ENCODE results near the gene MEI1.

Gene MEI1

GRCh38 chr22:41823797-41824196 lies 124.5 kb downstream of the MEI1 start:
- DNase-seq (ENCODE audit: low read depth) = no peak
- no peak overlapping the region for H3K4me3 ChIP-seq (replicated peaks; ENCODE audit: low read depth, low read length)
- TF ChIP-seq CTCF (IDR thresholded peaks at IDR 0.05; ENCODE audit: low read length, missing control alignments) = no peak

- TF ChIP-seq CTCF (IDR thresholded peaks at IDR 0.05; ENCODE audit: low read length, missing control alignments) = no peak
- H3K4me3 ChIP-seq (replicated peaks; ENCODE audit: low read depth, low read length) = no peak overlapping the region
- DNase-seq (ENCODE audit: low read depth) = peak; percentile 44
Measured at GRCh38 chr22:41825376-41825775, 126.1 kb downstream of the MEI1 start.

- TF ChIP-seq CTCF (IDR thresholded peaks at IDR 0.05; ENCODE audit: low read length, missing control alignments) = no peak
- H3K4me3 ChIP-seq (replicated peaks; ENCODE audit: low read depth, low read length) = no peak overlapping the region
- DNase-seq (ENCODE audit: low read depth) = no peak
Measured at GRCh38 chr22:41826021-41826420, 126.7 kb downstream of the MEI1 start.

- H3K4me3 ChIP-seq (replicated peaks; ENCODE audit: low read depth, low read length) = no peak overlapping the region
- DNase-seq (ENCODE audit: low read depth) = no peak
- no peak for TF ChIP-seq CTCF (IDR thresholded peaks at IDR 0.05; ENCODE audit: low read length, missing control alignments)
Measured at GRCh38 chr22:41826430-41827383, 127.4 kb downstream of the MEI1 start.

GRCh38 chr22:41827671-41828070 lies 128.4 kb downstream of the MEI1 start:
- no peak for TF ChIP-seq CTCF (IDR thresholded peaks at IDR 0.05; ENCODE audit: low read length, missing control alignments)
- no peak for DNase-seq (ENCODE audit: low read depth)
- H3K4me3 ChIP-seq (replicated peaks; ENCODE audit: low read depth, low read length) = no peak overlapping the region

- no peak for TF ChIP-seq CTCF (IDR thresholded peaks at IDR 0.05; ENCODE audit: low read length, missing control alignments)
Measured at GRCh38 chr22:41828516-41828915, 129.2 kb downstream of the MEI1 start.

GRCh38 chr22:41830174-41830573 lies 130.9 kb downstream of the MEI1 start:
- no peak for DNase-seq (ENCODE audit: low read depth)
- no peak overlapping the region for H3K4me3 ChIP-seq (replicated peaks; ENCODE audit: low read depth, low read length)
- TF ChIP-seq CTCF (IDR thresholded peaks at IDR 0.05; ENCODE audit: low read length, missing control alignments) = no peak

More at GRCh38 chr22:41828516-41828915, 129.2 kb downstream of the MEI1 start:
- H3K4me3 ChIP-seq (replicated peaks; ENCODE audit: low read depth, low read length) = no peak overlapping the region
- no peak for DNase-seq (ENCODE audit: low read depth)

Measured in fibroblast of pulmonary artery (primary cell).